Esophagus squamous epithelium (tissue), 5 donors: Measurements from ENCODE around the gene PCSK4. TPM values are rescaled to one million over a fixed set of nuclear protein-coding genes. Genes with fewer than 3 reads are reported as not detected.
"Not testable (repeated sequence)": the region's sequence is repeated elsewhere in the genome, so short reads cannot be mapped to it uniquely, and the experiment has no call there.

Experiments used
- DNase-seq: peaks from one replicate; lab custom pipeline; 2025; lab: John Stamatoyannopoulos, UW
- H3K27ac ChIP-seq, 4 donors: fragments of 200-600 bp; sonication (generic); one replicate each; pipeline ENCODE4 v1.5.1; 2016 to 2019; ENCODE audit warnings: mild to moderate bottlenecking in 1 of 4
- H3K27me3 ChIP-seq, 4 donors: fragments of 200-600 bp; sonication (generic); 1 replicate in 3 of 4; 2 replicates in 1 of 4; pipeline versions ENCODE4 v1.5.1 to v1.6.0; 2017 to 2021; ENCODE audit warnings: antibody characterized with exemption in 1 of 4
- H3K36me3 ChIP-seq, 3 donors: fragments of 200-600 bp; sonication (generic); one replicate each; pipeline ENCODE4 v1.5.1; 2016 to 2019
- H3K4me1 ChIP-seq, 3 donors: fragments of 200-600 bp; sonication (generic); one replicate each; pipeline ENCODE4 v1.5.1; 2017 to 2019
- H3K4me3 ChIP-seq, 4 donors: fragments of 200-600 bp; sonication (generic); 1 replicate in 3 of 4; 2 replicates in 1 of 4; pipeline ENCODE4 v1.5.1; 2016 to 2019; ENCODE audit warnings: mild to moderate bottlenecking in 2 of 4, moderate library complexity in 1 of 4
- H3K9me3 ChIP-seq, 3 donors: fragments of 200-600 bp; sonication (generic); one replicate each; pipeline ENCODE4 v1.5.1; 2016 to 2019
- POLR2A ChIP-seq, 4 donors: fragments of 450-650 bp; IDR thresholded peaks; one replicate each; pipeline ENCODE4 v1.6.1; 2017; ENCODE audit warnings: antibody characterized with exemption in 4 of 4, mild to moderate bottlenecking in 4 of 4, moderate library complexity in 3 of 4
- WGBS, 2 donors: methylation state at CpG; one replicate each; pipeline ENCODE4 v1.1.5; 2018; 5-methylcytosine and 5-hydroxymethylcytosine counted together
- intact Hi-C: fragments of 100-400 bp; cut with DNase I; formaldehyde crosslinking; loops from one replicate; pipeline ENCODE4 v1.15.0; 2022
- total RNA-seq, 4 donors: library from RNA; depleted of rRNA; stranded (reverse); fragments of >200 nt; gene quantifications; one replicate each; pipeline ENCODE4 v1.1.0, GENCODE V29; 2016
- TF ChIP-seq, protein P1 (sequence below), 6 experiments: fragments of 450-650 bp in 4 of 6; fragments of 200-600 bp in 2 of 6; sonication (generic) in 2 of 6; IDR thresholded peaks; one replicate each; pipeline ENCODE4 v1.5.1; 2016 to 2019; ENCODE audit warnings: antibody characterized with exemption in 6 of 6, mild to moderate bottlenecking in 4 of 6, moderate library complexity in 4 of 6
- donor health status: DM: yes; HTN: yes; CAD: no.

The PCSK4 gene
- total RNA-seq, 4 donors from 2014 or later: 0.35 to 5.5 (median 1.1) TPM

DNA sequence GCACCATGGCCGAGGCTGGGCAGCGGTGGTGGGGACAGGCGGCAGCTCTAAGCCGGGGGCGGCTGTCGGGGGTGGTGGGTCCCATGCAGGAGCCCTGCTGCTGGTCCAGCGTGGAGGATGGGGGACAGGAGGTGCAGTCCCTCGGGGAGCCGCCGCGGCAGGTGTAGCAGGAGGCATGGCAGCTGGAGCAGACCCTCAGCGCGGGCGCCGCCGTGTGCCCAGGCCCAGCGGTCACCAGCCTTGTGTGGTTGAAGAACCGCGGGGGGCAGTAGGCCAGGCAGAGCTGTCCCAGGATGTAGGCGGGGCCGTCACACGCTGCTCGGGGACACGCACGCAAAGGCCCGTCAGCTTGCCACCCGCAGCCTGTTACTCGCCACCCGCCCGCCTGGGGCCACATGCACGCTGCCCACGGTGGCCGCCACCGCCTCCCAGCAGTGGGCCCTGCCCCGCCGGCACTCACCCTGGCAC lies 8.2 kb downstream of the PCSK4 start:
- DNase-seq: no peak
- no peak overlapping the region for H3K27ac ChIP-seq
- no peak overlapping the region for H3K4me3 ChIP-seq
- intact Hi-C loops: no loop called here
- WGBS, 2 donors: 76 to 84% methylated on average over 7 to 17 of the region's 36 CpGs
- H3K27me3 ChIP-seq: no peaks in the 10 kb centered on the region
- TF ChIP-seq POLR2A (IDR thresholded peaks at IDR 0.05): no peak
- TF ChIP-seq, protein P1, sequence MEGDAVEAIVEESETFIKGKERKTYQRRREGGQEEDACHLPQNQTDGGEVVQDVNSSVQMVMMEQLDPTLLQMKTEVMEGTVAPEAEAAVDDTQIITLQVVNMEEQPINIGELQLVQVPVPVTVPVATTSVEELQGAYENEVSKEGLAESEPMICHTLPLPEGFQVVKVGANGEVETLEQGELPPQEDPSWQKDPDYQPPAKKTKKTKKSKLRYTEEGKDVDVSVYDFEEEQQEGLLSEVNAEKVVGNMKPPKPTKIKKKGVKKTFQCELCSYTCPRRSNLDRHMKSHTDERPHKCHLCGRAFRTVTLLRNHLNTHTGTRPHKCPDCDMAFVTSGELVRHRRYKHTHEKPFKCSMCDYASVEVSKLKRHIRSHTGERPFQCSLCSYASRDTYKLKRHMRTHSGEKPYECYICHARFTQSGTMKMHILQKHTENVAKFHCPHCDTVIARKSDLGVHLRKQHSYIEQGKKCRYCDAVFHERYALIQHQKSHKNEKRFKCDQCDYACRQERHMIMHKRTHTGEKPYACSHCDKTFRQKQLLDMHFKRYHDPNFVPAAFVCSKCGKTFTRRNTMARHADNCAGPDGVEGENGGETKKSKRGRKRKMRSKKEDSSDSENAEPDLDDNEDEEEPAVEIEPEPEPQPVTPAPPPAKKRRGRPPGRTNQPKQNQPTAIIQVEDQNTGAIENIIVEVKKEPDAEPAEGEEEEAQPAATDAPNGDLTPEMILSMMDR (IDR thresholded peaks at IDR 0.05): no peak
- H3K36me3 ChIP-seq: peaks cover 0 to 4% (median 0%) of the 10 kb centered on the region in 3 donors
- no peaks in the 10 kb centered on the region for H3K9me3 ChIP-seq
- peaks cover 10 to 29% (median 15%) of the 10 kb centered on the region in 3 donors for H3K4me1 ChIP-seq

DNA sequence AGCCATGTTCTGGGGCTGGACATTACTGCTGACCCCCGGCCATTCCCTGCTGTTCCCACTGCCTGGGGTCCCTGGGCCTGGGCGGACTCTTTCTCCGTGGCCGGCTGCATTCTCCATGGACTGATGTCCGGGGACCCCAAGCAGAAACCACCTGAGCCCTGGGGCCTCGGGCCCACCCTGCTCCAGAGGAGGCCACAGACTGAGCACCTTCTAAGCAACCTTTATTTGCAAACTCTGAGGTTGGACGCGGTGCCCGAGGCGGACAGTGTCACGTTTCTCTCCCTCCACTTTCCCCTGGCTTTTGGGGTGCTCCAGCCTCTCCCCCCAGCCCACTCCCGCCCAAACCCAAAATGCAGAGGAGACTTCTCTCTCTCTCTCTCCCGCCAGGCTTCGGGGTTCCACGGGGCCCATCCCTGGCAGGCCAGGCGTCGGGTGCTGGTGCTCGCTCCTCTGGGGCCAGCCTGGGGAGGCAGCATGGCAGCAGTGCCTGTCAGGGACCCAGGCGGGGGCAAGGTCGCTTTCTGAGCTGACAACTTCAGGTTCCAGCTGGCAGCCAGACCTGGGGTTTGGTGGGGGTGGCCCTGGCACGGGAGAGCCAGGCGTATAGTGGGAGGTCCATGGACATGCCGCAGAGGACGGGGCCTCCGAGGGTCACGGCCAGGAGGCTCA lies 8.8 kb downstream of the PCSK4 start:
- 83 to 86% methylated on average over 8 to 11 of the region's 26 CpGs for WGBS, 2 donors
- no peak for DNase-seq
- H3K27me3 ChIP-seq: no peaks in the 10 kb centered on the region
- H3K36me3 ChIP-seq: peaks cover 0 to 9% (median 0%) of the 10 kb centered on the region in 3 donors
- H3K4me1 ChIP-seq: peaks cover 10 to 35% (median 15%) of the 10 kb centered on the region in 3 donors
- TF ChIP-seq, protein P1 (IDR thresholded peaks at IDR 0.05): no peak
- TF ChIP-seq POLR2A (IDR thresholded peaks at IDR 0.05): no peak
- no peak overlapping the region for H3K27ac ChIP-seq
- intact Hi-C loops: no loop called here
- H3K9me3 ChIP-seq: no peaks in the 10 kb centered on the region
- no peak overlapping the region for H3K4me3 ChIP-seq

- 4 to 8% methylated on average over 5 to 6 of the region's 71 CpGs for WGBS, 2 donors
- no peaks in the 10 kb centered on the region for H3K9me3 ChIP-seq
- peak within 1 kb of the TSS; percentile 54 to 99 (median 94) for H3K4me3 ChIP-seq
- DNase-seq: peak; percentile 56
- H3K27me3 ChIP-seq: peaks cover 0 to 9% (median 0%) of the 10 kb centered on the region in 4 donors
- peaks cover 0 to 31% (median 0%) of the 10 kb centered on the region in 3 donors for H3K36me3 ChIP-seq
- intact Hi-C loops: no loop called here
- TF ChIP-seq, protein P1 (IDR thresholded peaks at IDR 0.05): peak in 2 of 6 experiments; percentile 3 to 28
- peak in 3 of 4 donors; percentile 39 to 74 (median 44) for TF ChIP-seq POLR2A (IDR thresholded peaks at IDR 0.05)
- H3K27ac ChIP-seq: peak within 1 kb of the TSS; percentile 78 to 92 (median 87)
- peaks cover 10 to 37% (median 15%) of the 10 kb centered on the region in 3 donors for H3K4me1 ChIP-seq
Measured at GRCh38 chr19:1478934-1479707, 11.0 kb downstream of the PCSK4 start, which contains the start of gene C19orf25. TSS of gene C19orf25 (minus strand) at chr19:1479215. CDS start at chr19:1478903, 312 bp downstream.

DNA sequence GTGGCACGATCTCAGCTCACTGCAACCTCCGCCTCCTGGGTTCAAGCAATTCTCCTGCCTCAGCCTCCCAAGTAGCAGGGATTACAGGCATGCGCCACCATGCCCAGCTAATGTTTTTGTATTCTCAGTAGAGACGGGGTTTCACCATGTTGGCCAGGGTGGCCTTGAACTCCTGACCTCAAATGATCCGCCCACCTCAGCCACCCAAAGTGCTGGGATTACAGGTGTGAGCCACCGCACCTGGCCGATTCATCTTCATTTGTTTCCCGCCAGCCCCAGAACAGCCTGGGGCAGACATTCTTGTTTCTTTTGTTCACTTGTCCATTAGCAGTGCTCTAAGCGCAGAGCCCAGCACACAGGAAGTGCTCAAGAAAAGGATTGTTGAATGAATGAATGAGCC lies 13.1 kb downstream of the PCSK4 start:
- Histone ChIP-seq H3K27me3 (peaks cover 0 to 30% (median 9%) of the 10 kb centered on the region in 4 donors), H3K36me3 (peaks cover 0 to 31% (median 0%) of the 10 kb centered on the region in 3 donors), H3K27ac (peak overlapping the region in 1 of 4 donors; percentile 4), H3K4me1 (peaks cover 10 to 48% (median 15%) of the 10 kb centered on the region in 3 donors)
- intact Hi-C loops, H3K9me3 ChIP-seq, H3K4me3 ChIP-seq, DNase-seq: not testable (repeated sequence)
- 61 to 88% methylated on average over 8 to 9 of the region's 9 CpGs for WGBS, 2 donors

- intact Hi-C loops: no loop called here
- peaks cover 0 to 42% (median 19%) of the 10 kb centered on the region in 4 donors for H3K27me3 ChIP-seq
- peaks cover 0 to 31% (median 0%) of the 10 kb centered on the region in 3 donors for H3K36me3 ChIP-seq
- WGBS, 2 donors: 91% methylated on average over 11 of the region's 31 CpGs; no CpG with 5 or more reads in 1 of the 2 donors
- DNase-seq: no peak
- H3K27ac ChIP-seq: no peak overlapping the region
- TF ChIP-seq POLR2A (IDR thresholded peaks at IDR 0.05): no peak
- TF ChIP-seq, protein P1 (IDR thresholded peaks at IDR 0.05): no peak
- H3K4me3 ChIP-seq: no peak overlapping the region
- H3K4me1 ChIP-seq: peaks cover 21 to 60% (median 23%) of the 10 kb centered on the region in 3 donors
- no peaks in the 10 kb centered on the region for H3K9me3 ChIP-seq
Measured at GRCh38 chr19:1475751-1476437, 14.3 kb downstream of the PCSK4 start.
